OCI-LY1 (cell line): ENCODE results near the gene FHOD3.

Source experiments
- EZH2 ChIP-seq: fragments of 200-600 bp; sonication (generic), shearing (Covaris generic); IDR thresholded peaks from 2 replicates; pipeline ENCODE4 v1.8.0; 2017; ENCODE audit warnings: borderline replicate concordance, mixed run types, mild to moderate bottlenecking, antibody characterized with exemption, low read length, moderate library complexity, mixed read lengths
- TF ChIP-seq, protein P1 (sequence below): fragments of 200-600 bp; sonication (generic), shearing (Covaris generic); IDR thresholded peaks from 2 replicates; pipeline ENCODE4 v1.5.1; 2017; ENCODE audit warnings: mild to moderate bottlenecking, antibody characterized with exemption, low read length, moderate library complexity, mixed read lengths

DNA sequence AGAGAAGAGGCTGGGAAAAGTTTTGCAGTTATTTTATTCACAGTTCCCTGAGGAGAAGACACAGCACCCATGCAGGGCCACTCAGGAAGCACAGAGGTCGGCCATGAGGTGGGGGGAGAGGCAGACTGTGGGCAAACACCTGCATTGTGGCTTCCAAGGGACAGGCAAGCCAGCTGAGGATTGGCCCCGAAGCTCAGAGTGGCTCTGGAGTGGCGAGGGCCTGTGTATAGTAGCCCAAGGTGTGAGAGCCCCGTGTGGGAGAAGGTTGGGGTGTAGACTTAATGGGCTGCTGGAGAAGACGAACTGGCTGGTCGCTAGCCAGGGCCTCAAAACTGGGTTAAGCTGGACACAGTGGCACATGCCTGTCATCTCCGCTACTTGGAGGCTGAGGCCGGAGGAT, 218.7 kb downstream of the FHOD3 start:
- TF ChIP-seq, protein P1, sequence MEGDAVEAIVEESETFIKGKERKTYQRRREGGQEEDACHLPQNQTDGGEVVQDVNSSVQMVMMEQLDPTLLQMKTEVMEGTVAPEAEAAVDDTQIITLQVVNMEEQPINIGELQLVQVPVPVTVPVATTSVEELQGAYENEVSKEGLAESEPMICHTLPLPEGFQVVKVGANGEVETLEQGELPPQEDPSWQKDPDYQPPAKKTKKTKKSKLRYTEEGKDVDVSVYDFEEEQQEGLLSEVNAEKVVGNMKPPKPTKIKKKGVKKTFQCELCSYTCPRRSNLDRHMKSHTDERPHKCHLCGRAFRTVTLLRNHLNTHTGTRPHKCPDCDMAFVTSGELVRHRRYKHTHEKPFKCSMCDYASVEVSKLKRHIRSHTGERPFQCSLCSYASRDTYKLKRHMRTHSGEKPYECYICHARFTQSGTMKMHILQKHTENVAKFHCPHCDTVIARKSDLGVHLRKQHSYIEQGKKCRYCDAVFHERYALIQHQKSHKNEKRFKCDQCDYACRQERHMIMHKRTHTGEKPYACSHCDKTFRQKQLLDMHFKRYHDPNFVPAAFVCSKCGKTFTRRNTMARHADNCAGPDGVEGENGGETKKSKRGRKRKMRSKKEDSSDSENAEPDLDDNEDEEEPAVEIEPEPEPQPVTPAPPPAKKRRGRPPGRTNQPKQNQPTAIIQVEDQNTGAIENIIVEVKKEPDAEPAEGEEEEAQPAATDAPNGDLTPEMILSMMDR: no peak
- TF ChIP-seq EZH2: no peak
